SK-N-SH treated with all-trans-retinoic acid at 6 μM for 48 hours (cell line): ENCODE results near the gene B9D1.

Source experiments
- ATAC-seq: fragments of 200-7000 bp; cut with Tn5 transposase; 3 replicates; pipeline ENCODE4 v1.9.1; 2020; ENCODE audit warnings: mild to moderate bottlenecking, moderate library complexity
- ARNTL ChIP-seq: fragments of 450-650 bp; formaldehyde crosslinking; IDR thresholded peaks from 2 replicates; pipeline ENCODE4 v1.5.0; 2020; ENCODE audit warnings: low read depth, mild to moderate bottlenecking, moderate library complexity, borderline replicate concordance
- BACH2 ChIP-seq: fragments of 250-450 bp; sonication (Bioruptor Pico); IDR thresholded peaks from 2 replicates; pipeline ENCODE4 v1.9.0; 2021; ENCODE audit warnings: mild to moderate bottlenecking, borderline replicate concordance
- CSDC2 ChIP-seq: fragments of 250-450 bp; sonication (Bioruptor Pico); IDR thresholded peaks from 2 replicates; pipeline ENCODE4 v1.5.0; 2020; ENCODE audit warnings: mild to moderate bottlenecking, moderate library complexity
- ESRRG ChIP-seq: fragments of 250-450 bp; sonication (Bioruptor Pico); IDR thresholded peaks from 2 replicates; pipeline ENCODE4 v1.6.1; 2021; ENCODE audit warnings: mild to moderate bottlenecking
- GLIS3 ChIP-seq: fragments of 250-450 bp; sonication (Bioruptor Pico); IDR thresholded peaks from 2 replicates; pipeline ENCODE4 v1.5.0; 2020; ENCODE audit warnings: mild to moderate bottlenecking, moderate library complexity
- ISL1 ChIP-seq: fragments of 250-450 bp; sonication (Bioruptor Pico); IDR thresholded peaks from 2 replicates; pipeline ENCODE4 v2.1.2; 2022; ENCODE audit warnings: mild to moderate bottlenecking, moderate library complexity
- OSR1 ChIP-seq: fragments of 250-450 bp; sonication (Bioruptor Pico); IDR thresholded peaks from 2 replicates; pipeline ENCODE4 v1.8.0; 2022; ENCODE audit warnings: moderate library complexity, mild to moderate bottlenecking, inconsistent platforms
- PPARA ChIP-seq: fragments of 250-450 bp; sonication (Bioruptor Pico); IDR thresholded peaks from 2 replicates; pipeline ENCODE4 v1.5.0; 2020; ENCODE audit warnings: mild to moderate bottlenecking, borderline replicate concordance
- SNAI2 ChIP-seq: fragments of 250-450 bp; sonication (Bioruptor Pico); IDR thresholded peaks from 2 replicates; pipeline ENCODE4 v1.5.0; 2020; ENCODE audit warnings: mild to moderate bottlenecking, moderate library complexity
- TCF4 ChIP-seq: fragments of 250-450 bp; sonication (Bioruptor Pico); IDR thresholded peaks from 2 replicates; pipeline ENCODE4 v1.8.0; 2021; ENCODE audit warnings: mild to moderate bottlenecking, moderate library complexity, borderline replicate concordance
- TOX ChIP-seq: fragments of 250-450 bp; sonication (Bioruptor Pico); IDR thresholded peaks from 2 replicates; pipeline ENCODE4 v1.8.0; 2021; ENCODE audit warnings: mild to moderate bottlenecking, moderate library complexity, borderline replicate concordance
- ZC3H10 ChIP-seq: fragments of 250-450 bp; sonication (Bioruptor Pico); IDR thresholded peaks from 2 replicates; pipeline ENCODE4 v1.5.1; 2021; ENCODE audit warnings: mild to moderate bottlenecking, moderate library complexity
- ZFP3 ChIP-seq: fragments of 250-450 bp; sonication (Bioruptor Pico); IDR thresholded peaks from 2 replicates; pipeline ENCODE4 v1.5.0; 2020; ENCODE audit warnings: mild to moderate bottlenecking, moderate library complexity
- ZFP30 ChIP-seq: fragments of 450-650 bp; formaldehyde crosslinking; IDR thresholded peaks from 2 replicates; pipeline ENCODE4 v1.5.0; 2022; ENCODE audit warnings: mild to moderate bottlenecking, moderate library complexity
- ZNF565 ChIP-seq: fragments of 450-650 bp; formaldehyde crosslinking; conservative IDR thresholded peaks from 2 replicates; pipeline ENCODE4 v1.5.0; 2020; ENCODE audit warnings: low read depth, mild to moderate bottlenecking, moderate library complexity
- ZNF70 ChIP-seq: fragments of 450-650 bp; formaldehyde crosslinking; IDR thresholded peaks from 2 replicates; pipeline ENCODE4 v1.5.0; 2020; ENCODE audit warnings: mild to moderate bottlenecking, moderate library complexity
- ZNF8 ChIP-seq: fragments of 450-650 bp; formaldehyde crosslinking; IDR thresholded peaks from 2 replicates; pipeline ENCODE4 v1.5.0; 2020; ENCODE audit warnings: mild to moderate bottlenecking, moderate library complexity
- TF ChIP-seq, protein P1 (sequence below): fragments of 250-450 bp; sonication (Bioruptor Pico); IDR thresholded peaks from 2 replicates; pipeline ENCODE4 v1.8.0; 2021; ENCODE audit warnings: low read depth, mild to moderate bottlenecking, moderate library complexity, borderline replicate concordance
- TF ChIP-seq, protein P2 (sequence below): fragments of 250-450 bp; sonication (Bioruptor Pico); IDR thresholded peaks from 2 replicates; pipeline ENCODE4 v1.5.1; 2020; ENCODE audit warnings: low read depth, mild to moderate bottlenecking, moderate library complexity
- TF ChIP-seq, protein P3 (sequence below): fragments of 250-450 bp; sonication (Bioruptor Pico); IDR thresholded peaks from 2 replicates; pipeline ENCODE4 v1.8.0; 2020; ENCODE audit warnings: mild to moderate bottlenecking, moderate library complexity, borderline replicate concordance
- TF ChIP-seq, protein P4 (sequence below): fragments of 250-450 bp; sonication (Bioruptor Pico); IDR thresholded peaks from 2 replicates; pipeline ENCODE4 v1.5.0; 2020; ENCODE audit warnings: mild to moderate bottlenecking, moderate library complexity
- TF ChIP-seq, protein P5 (sequence below): fragments of 250-450 bp; sonication (Bioruptor Pico); IDR thresholded peaks from 2 replicates; pipeline ENCODE4 v1.5.1; 2021; ENCODE audit warnings: mild to moderate bottlenecking, moderate library complexity

B9D1 gene

DNA sequence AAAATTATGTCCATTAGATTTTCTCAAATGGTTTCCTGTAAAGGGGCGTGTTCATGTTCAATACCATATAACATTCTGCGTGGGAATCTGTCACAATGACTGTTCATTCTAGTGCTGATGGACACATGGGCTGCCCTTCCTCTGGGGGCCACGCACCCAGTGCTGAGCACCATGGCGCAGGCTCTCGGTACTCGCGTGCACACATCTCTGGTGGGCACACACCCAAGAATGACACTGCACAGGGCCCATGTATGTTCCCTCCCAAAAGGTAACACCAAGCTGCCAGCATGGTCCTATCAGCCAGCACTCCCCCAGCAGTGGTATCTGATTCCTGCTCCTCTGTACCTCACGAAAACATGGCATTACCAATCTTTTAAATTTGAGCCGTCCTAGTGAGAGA is 13.7 kb downstream of the B9D1 start:
- ATAC-seq: no peak
- TF ChIP-seq, protein P1, sequence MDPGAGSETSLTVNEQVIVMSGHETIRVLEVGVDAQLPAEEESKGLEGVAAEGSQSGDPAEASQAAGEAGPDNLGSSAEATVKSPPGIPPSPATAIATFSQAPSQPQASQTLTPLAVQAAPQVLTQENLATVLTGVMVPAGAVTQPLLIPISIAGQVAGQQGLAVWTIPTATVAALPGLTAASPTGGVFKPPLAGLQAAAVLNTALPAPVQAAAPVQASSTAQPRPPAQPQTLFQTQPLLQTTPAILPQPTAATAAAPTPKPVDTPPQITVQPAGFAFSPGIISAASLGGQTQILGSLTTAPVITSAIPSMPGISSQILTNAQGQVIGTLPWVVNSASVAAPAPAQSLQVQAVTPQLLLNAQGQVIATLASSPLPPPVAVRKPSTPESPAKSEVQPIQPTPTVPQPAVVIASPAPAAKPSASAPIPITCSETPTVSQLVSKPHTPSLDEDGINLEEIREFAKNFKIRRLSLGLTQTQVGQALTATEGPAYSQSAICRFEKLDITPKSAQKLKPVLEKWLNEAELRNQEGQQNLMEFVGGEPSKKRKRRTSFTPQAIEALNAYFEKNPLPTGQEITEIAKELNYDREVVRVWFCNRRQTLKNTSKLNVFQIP (CRISPR knock-in tag): no peak
- TF ChIP-seq, protein P2, sequence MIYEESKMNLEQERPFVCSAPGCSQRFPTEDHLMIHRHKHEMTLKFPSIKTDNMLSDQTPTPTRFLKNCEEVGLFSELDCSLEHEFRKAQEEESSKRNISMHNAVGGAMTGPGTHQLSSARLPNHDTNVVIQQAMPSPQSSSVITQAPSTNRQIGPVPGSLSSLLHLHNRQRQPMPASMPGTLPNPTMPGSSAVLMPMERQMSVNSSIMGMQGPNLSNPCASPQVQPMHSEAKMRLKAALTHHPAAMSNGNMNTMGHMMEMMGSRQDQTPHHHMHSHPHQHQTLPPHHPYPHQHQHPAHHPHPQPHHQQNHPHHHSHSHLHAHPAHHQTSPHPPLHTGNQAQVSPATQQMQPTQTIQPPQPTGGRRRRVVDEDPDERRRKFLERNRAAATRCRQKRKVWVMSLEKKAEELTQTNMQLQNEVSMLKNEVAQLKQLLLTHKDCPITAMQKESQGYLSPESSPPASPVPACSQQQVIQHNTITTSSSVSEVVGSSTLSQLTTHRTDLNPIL (CRISPR knock-in tag): no peak
- no peak for TF ChIP-seq TOX (CRISPR knock-in tag)
- no peak for TF ChIP-seq BACH2 (CRISPR knock-in tag)
- no peak for TF ChIP-seq GLIS3 (CRISPR knock-in tag)
- no peak for TF ChIP-seq ZFP3 (CRISPR knock-in tag)
- no peak for TF ChIP-seq ZC3H10
- no peak for TF ChIP-seq ZNF565 (CRISPR knock-in tag)
- TF ChIP-seq PPARA: no peak
- no peak for TF ChIP-seq ZNF70 (CRISPR knock-in tag)
- TF ChIP-seq, protein P3, sequence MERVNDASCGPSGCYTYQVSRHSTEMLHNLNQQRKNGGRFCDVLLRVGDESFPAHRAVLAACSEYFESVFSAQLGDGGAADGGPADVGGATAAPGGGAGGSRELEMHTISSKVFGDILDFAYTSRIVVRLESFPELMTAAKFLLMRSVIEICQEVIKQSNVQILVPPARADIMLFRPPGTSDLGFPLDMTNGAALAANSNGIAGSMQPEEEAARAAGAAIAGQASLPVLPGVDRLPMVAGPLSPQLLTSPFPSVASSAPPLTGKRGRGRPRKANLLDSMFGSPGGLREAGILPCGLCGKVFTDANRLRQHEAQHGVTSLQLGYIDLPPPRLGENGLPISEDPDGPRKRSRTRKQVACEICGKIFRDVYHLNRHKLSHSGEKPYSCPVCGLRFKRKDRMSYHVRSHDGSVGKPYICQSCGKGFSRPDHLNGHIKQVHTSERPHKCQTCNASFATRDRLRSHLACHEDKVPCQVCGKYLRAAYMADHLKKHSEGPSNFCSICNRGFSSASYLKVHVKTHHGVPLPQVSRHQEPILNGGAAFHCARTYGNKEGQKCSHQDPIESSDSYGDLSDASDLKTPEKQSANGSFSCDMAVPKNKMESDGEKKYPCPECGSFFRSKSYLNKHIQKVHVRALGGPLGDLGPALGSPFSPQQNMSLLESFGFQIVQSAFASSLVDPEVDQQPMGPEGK (CRISPR knock-in tag): no peak
- TF ChIP-seq ISL1 (CRISPR knock-in tag): no peak
- TF ChIP-seq ESRRG (CRISPR knock-in tag): no peak

DNA sequence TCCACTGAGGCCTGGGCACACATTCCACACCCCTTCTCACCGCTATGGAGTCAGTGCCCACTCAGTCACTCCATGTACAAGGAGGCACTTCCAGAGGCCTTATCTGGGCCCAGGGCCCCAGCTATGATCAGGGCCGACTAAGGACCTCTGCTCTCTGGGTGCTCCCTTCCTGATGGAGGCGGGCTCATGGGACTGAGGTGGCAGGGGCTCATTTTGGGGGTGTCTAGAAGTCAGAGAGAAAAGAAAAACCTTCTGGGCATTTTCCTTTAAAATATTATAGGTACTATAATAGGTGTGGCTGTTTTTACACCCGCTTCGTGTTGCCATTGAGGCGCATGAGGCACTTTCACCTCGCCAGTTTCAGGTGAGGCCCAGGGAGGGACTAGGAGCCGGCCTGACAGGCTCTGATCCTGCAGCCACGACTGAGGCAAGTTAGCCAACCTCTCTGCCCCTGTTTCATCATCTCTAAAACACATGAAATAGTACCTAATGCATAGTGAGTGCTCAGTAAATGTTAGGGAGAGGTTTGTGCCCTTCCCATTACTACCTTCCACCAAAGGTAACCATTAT is 14.4 kb downstream of the B9D1 start:
- TF ChIP-seq ZNF8 (CRISPR knock-in tag): no peak
- TF ChIP-seq ZC3H10: no peak
- no peak for TF ChIP-seq SNAI2 (CRISPR knock-in tag)
- TF ChIP-seq, protein P3 (CRISPR knock-in tag): no peak
- TF ChIP-seq, protein P4, sequence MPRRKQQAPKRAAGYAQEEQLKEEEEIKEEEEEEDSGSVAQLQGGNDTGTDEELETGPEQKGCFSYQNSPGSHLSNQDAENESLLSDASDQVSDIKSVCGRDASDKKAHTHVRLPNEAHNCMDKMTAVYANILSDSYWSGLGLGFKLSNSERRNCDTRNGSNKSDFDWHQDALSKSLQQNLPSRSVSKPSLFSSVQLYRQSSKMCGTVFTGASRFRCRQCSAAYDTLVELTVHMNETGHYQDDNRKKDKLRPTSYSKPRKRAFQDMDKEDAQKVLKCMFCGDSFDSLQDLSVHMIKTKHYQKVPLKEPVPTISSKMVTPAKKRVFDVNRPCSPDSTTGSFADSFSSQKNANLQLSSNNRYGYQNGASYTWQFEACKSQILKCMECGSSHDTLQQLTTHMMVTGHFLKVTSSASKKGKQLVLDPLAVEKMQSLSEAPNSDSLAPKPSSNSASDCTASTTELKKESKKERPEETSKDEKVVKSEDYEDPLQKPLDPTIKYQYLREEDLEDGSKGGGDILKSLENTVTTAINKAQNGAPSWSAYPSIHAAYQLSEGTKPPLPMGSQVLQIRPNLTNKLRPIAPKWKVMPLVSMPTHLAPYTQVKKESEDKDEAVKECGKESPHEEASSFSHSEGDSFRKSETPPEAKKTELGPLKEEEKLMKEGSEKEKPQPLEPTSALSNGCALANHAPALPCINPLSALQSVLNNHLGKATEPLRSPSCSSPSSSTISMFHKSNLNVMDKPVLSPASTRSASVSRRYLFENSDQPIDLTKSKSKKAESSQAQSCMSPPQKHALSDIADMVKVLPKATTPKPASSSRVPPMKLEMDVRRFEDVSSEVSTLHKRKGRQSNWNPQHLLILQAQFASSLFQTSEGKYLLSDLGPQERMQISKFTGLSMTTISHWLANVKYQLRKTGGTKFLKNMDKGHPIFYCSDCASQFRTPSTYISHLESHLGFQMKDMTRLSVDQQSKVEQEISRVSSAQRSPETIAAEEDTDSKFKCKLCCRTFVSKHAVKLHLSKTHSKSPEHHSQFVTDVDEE (CRISPR knock-in tag): no peak
- TF ChIP-seq ZFP30 (CRISPR knock-in tag): no peak
- TF ChIP-seq, protein P2 (CRISPR knock-in tag): no peak
- TF ChIP-seq, protein P1 (CRISPR knock-in tag): no peak
- no peak for TF ChIP-seq CSDC2
- TF ChIP-seq ZNF70 (CRISPR knock-in tag): no peak
- no peak for TF ChIP-seq ARNTL (CRISPR knock-in tag)
- TF ChIP-seq TOX (CRISPR knock-in tag): no peak
- no peak for TF ChIP-seq OSR1 (CRISPR knock-in tag)
- TF ChIP-seq BACH2 (CRISPR knock-in tag): no peak
- no peak for TF ChIP-seq PPARA
- no peak for TF ChIP-seq ZFP3 (CRISPR knock-in tag)
- no peak for TF ChIP-seq TCF4 (CRISPR knock-in tag)
- TF ChIP-seq ISL1 (CRISPR knock-in tag): no peak
- TF ChIP-seq, protein P5, sequence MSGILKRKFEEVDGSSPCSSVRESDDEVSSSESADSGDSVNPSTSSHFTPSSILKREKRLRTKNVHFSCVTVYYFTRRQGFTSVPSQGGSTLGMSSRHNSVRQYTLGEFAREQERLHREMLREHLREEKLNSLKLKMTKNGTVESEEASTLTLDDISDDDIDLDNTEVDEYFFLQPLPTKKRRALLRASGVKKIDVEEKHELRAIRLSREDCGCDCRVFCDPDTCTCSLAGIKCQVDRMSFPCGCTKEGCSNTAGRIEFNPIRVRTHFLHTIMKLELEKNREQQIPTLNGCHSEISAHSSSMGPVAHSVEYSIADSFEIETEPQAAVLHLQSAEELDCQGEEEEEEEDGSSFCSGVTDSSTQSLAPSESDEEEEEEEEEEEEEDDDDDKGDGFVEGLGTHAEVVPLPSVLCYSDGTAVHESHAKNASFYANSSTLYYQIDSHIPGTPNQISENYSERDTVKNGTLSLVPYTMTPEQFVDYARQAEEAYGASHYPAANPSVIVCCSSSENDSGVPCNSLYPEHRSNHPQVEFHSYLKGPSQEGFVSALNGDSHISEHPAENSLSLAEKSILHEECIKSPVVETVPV: no peak
- no peak for ATAC-seq
